GM13976 (cell line): ENCODE results near the gene PITPNM1.
"Not testable (repeated sequence)": the region's sequence is repeated elsewhere in the genome, so short reads cannot be mapped to it uniquely, and the experiment has no call there.

Experiments
- DNase-seq: peaks from one replicate; pipeline ENCODE4 v3.0.0; 2012; ENCODE audit warnings: low spot score
- CTCF ChIP-seq: IDR thresholded peaks from 2 replicates; pipeline ENCODE4 v1.5.1; 2012; ENCODE audit warnings: borderline replicate concordance, mild to moderate bottlenecking; ENCODE audit not compliant: insufficient read depth; ENCODE audit errors: extremely low read depth, missing control alignments, control extremely low read depth
- in situ Hi-C: fragments of 300-500 bp; cut with MboI; formaldehyde crosslinking; loops from one replicate; pipeline ENCODE4 v1.12.0; 2022; ENCODE audit warnings: low sequenced_read_pairs, mixed read lengths, inconsistent platforms; ENCODE audit not compliant: unreplicated experiment

Gene PITPNM1

GRCh38 chr11:67520856-67521824, 16.0 kb upstream of the PITPNM1 start:
- no peak for TF ChIP-seq CTCF
- DNase-seq = no peak
- in situ Hi-C loops = no loop called here

- DNase-seq = no peak
- no peak for TF ChIP-seq CTCF
- in situ Hi-C loops = no loop called here
Measured at GRCh38 chr11:67519726-67520125, 14.6 kb upstream of the PITPNM1 start.

GRCh38 chr11:67517784-67518552, 12.8 kb upstream of the PITPNM1 start:
- no peak for DNase-seq
- in situ Hi-C loops = no loop called here
- no peak for TF ChIP-seq CTCF

GRCh38 chr11:67516806-67517205, 11.6 kb upstream of the PITPNM1 start:
- DNase-seq = no peak
- TF ChIP-seq CTCF = no peak
- in situ Hi-C loops = no loop called here

GRCh38 chr11:67514116-67514515, 9.0 kb upstream of the PITPNM1 start:
- in situ Hi-C loops = no loop called here
- no peak for TF ChIP-seq CTCF
- no peak for DNase-seq

- DNase-seq, in situ Hi-C loops: not testable (repeated sequence)
Measured at GRCh38 chr11:67511558-67511957, 6.4 kb upstream of the PITPNM1 start.

- in situ Hi-C loops = no loop called here
- DNase-seq = no peak
Measured at GRCh38 chr11:67510023-67510345, 4.8 kb upstream of the PITPNM1 start.

More at GRCh38 chr11:67510023-67510345, 4.8 kb upstream of the PITPNM1 start:
- TF ChIP-seq CTCF = no peak
